ENCODE results near the gene FARS2.

FARS2 gene

GRCh38 chr6:5599127-5599526 lies 337.8 kb downstream of the FARS2 start:
- Histone ChIP-seq H3K9ac (ENCODE audit: low read length) (no peak overlapping the region), H3K79me2 (ENCODE audit: low read length) (no peaks in the 10 kb centered on the region), H3K4me3 (ENCODE audit: low read length) (no peak overlapping the region), H3K27ac (ENCODE audit: low read length) (no peak overlapping the region), H3K36me3 (replicated peaks; ENCODE audit: low read depth, low read length) (no peaks in the 10 kb centered on the region), H3K27me3 (ENCODE audit: low read depth, low read length) (no peaks in the 10 kb centered on the region), H4K20me1 (ENCODE audit: insufficient read depth, low read length) (no peaks in the 10 kb centered on the region), H2AFZ (ENCODE audit: low read depth, low read length) (no peak overlapping the region), H3K9me3 (ENCODE audit: insufficient read depth, low read length) (no peaks in the 10 kb centered on the region), H3K4me1 (ENCODE audit: low read length) (no peaks in the 10 kb centered on the region), H3K4me2 (ENCODE audit: low read length) (no peak overlapping the region)
- TF ChIP-seq CTCF (IDR thresholded peaks at IDR 0.05; ENCODE audit: low read depth, low read length) (no peak), EZH2phosphoT487 (IDR thresholded peaks at IDR 0.05; ENCODE audit: low read depth) (no peak)

DNA sequence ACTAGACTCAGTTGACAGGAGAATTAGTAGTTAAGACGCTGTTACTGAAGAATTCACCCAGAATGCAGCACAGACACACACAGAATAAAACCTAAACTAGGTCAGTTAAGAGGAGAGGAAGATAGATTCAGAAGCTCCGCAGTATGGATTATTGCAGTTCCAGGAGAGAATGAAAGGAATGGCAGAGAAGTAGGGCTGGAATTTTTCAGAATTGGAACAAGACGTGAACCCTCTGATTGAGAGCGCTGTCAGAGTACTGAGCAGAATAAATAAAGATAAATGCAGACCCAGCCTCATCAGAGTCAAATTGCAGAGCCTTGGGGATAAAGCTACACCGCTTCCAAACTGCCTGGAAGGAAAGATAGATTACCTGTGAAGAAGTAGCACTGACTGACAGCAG lies 344.6 kb downstream of the FARS2 start:
- H3K9me3 ChIP-seq (ENCODE audit: insufficient read depth, low read length) = no peaks in the 10 kb centered on the region

GRCh38 chr6:5606546-5606945 lies 345.2 kb downstream of the FARS2 start:
- H3K27ac ChIP-seq (ENCODE audit: low read length) = no peak overlapping the region
- H3K4me2 ChIP-seq (ENCODE audit: low read length) = no peak overlapping the region
- H3K4me3 ChIP-seq (ENCODE audit: low read length) = no peak overlapping the region
- no peaks in the 10 kb centered on the region for H3K4me1 ChIP-seq (ENCODE audit: low read length)
- H2AFZ ChIP-seq (ENCODE audit: low read depth, low read length) = no peak overlapping the region
- no peaks in the 10 kb centered on the region for H3K36me3 ChIP-seq (replicated peaks; ENCODE audit: low read depth, low read length)
- H3K9ac ChIP-seq (ENCODE audit: low read length) = no peak overlapping the region
- H3K79me2 ChIP-seq (ENCODE audit: low read length) = no peaks in the 10 kb centered on the region
- H3K27me3 ChIP-seq (ENCODE audit: low read depth, low read length) = no peaks in the 10 kb centered on the region
- no peaks in the 10 kb centered on the region for H4K20me1 ChIP-seq (ENCODE audit: insufficient read depth, low read length)
- TF ChIP-seq EZH2phosphoT487 (IDR thresholded peaks at IDR 0.05; ENCODE audit: low read depth) (no peak), CTCF (IDR thresholded peaks at IDR 0.05; ENCODE audit: low read depth, low read length) (no peak)
- H3K9me3 ChIP-seq (ENCODE audit: insufficient read depth, low read length) = no peaks in the 10 kb centered on the region

More for the DNA sequence above, 344.6 kb downstream of the FARS2 start:
- H3K27me3 ChIP-seq (ENCODE audit: low read depth, low read length) = no peaks in the 10 kb centered on the region
- no peaks in the 10 kb centered on the region for H4K20me1 ChIP-seq (ENCODE audit: insufficient read depth, low read length)
- TF ChIP-seq CTCF (IDR thresholded peaks at IDR 0.05; ENCODE audit: low read depth, low read length) = no peak
- no peak for TF ChIP-seq EZH2phosphoT487 (IDR thresholded peaks at IDR 0.05; ENCODE audit: low read depth)
- no peaks in the 10 kb centered on the region for H3K36me3 ChIP-seq (replicated peaks; ENCODE audit: low read depth, low read length)
- no peaks in the 10 kb centered on the region for H3K79me2 ChIP-seq (ENCODE audit: low read length)
- no peak overlapping the region for H2AFZ ChIP-seq (ENCODE audit: low read depth, low read length)
- no peak overlapping the region for H3K9ac ChIP-seq (ENCODE audit: low read length)
- H3K27ac ChIP-seq (ENCODE audit: low read length) = no peak overlapping the region
- no peak overlapping the region for H3K4me2 ChIP-seq (ENCODE audit: low read length)
- no peaks in the 10 kb centered on the region for H3K4me1 ChIP-seq (ENCODE audit: low read length)
- no peak overlapping the region for H3K4me3 ChIP-seq (ENCODE audit: low read length)

GRCh38 chr6:5610640-5611039 lies 349.3 kb downstream of the FARS2 start:
- Histone ChIP-seq H3K4me2 (ENCODE audit: low read length) (no peak overlapping the region), H3K79me2 (ENCODE audit: low read length) (no peaks in the 10 kb centered on the region), H3K36me3 (replicated peaks; ENCODE audit: low read depth, low read length) (no peaks in the 10 kb centered on the region), H3K27ac (ENCODE audit: low read length) (no peak overlapping the region), H3K4me3 (ENCODE audit: low read length) (no peak overlapping the region), H3K27me3 (ENCODE audit: low read depth, low read length) (no peaks in the 10 kb centered on the region), H4K20me1 (ENCODE audit: insufficient read depth, low read length) (no peaks in the 10 kb centered on the region), H3K9me3 (ENCODE audit: insufficient read depth, low read length) (no peaks in the 10 kb centered on the region), H3K9ac (ENCODE audit: low read length) (no peak overlapping the region), H3K4me1 (ENCODE audit: low read length) (no peaks in the 10 kb centered on the region), H2AFZ (ENCODE audit: low read depth, low read length) (no peak overlapping the region)
- no peak for TF ChIP-seq CTCF (IDR thresholded peaks at IDR 0.05; ENCODE audit: low read depth, low read length)
- no peak for TF ChIP-seq EZH2phosphoT487 (IDR thresholded peaks at IDR 0.05; ENCODE audit: low read depth)

Data from OCI-LY3 (cell line).